Measurements from ENCODE around the gene LRRC43. TPM values are rescaled to one million over a fixed set of nuclear protein-coding genes. Genes with fewer than 3 reads are reported as not detected.

Gene LRRC43
- total RNA-seq (1 to 10 TPM in 3 of 7 donors, under 1 TPM in 4; 0.37 to 5.2 (median 0.95) TPM), polyA plus RNA-seq (under 1 TPM; 0.13 to 0.24 (median 0.20) TPM)
- long read RNA-seq, donor 1: 0 reads
- long read RNA-seq, donor 2: 0 reads

- no peaks in the 10 kb centered on the region for H3K9me3 ChIP-seq
- DNase-seq: peak; percentile 90
- no peaks in the 10 kb centered on the region for H3K36me3 ChIP-seq
- TF ChIP-seq POLR2AphosphoS5 (IDR thresholded peaks at IDR 0.05) (peak in 2 of 3 donors; percentile 39 to 68), CTCF (IDR thresholded peaks at IDR 0.05 in 8 of 11, conservative IDR thresholded peaks at IDR 0.05 in 3 of 11) (no peak)
- 0 to 11% (median 2%) methylated on average over 15 to 63 of the region's 63 CpGs for WGBS, 5 donors
- intact Hi-C loops (cut with DNase I; ENCODE audit: low total_unique reads): no loop called here
- H3K4me1 ChIP-seq: peaks cover 6 to 30% (median 23%) of the 10 kb centered on the region in 6 donors
- peak within 1 kb of the TSS; percentile 42 to 72 (median 50) for H3K4me3 ChIP-seq
- peaks cover 0 to 21% (median 7%) of the 10 kb centered on the region in 7 donors for H3K27me3 ChIP-seq (replicated peaks in 1 of 7)
- peak within 1 kb of the TSS in 4 of 8 donors; percentile 11 to 55 (median 26) for H3K27ac ChIP-seq
Measured at GRCh38 chr12:122182887-122183587, at the start of gene LRRC43. LRRC43 (plus strand) TSS chr12:122183123; CDS start chr12:122183145, 22 bp downstream.

GRCh38 chr12:122133192-122133950 lies 49.6 kb upstream of the LRRC43 start:
- no peak for DNase-seq
- no peaks in the 10 kb centered on the region for H3K4me1 ChIP-seq
- no peaks in the 10 kb centered on the region for H3K27me3 ChIP-seq (replicated peaks in 1 of 7)
- 82 to 86% (median 83%) methylated on average over 28 of the region's 28 CpGs for WGBS, 5 donors
- no peaks in the 10 kb centered on the region for H3K9me3 ChIP-seq
- no peak overlapping the region for H3K27ac ChIP-seq
- intact Hi-C loops (cut with DNase I; ENCODE audit: low total_unique reads): loop anchor here (5.0 kb wide), 1 partner anchor 54 kb away; no protein-coding TSS in a partner anchor
- peak in 1 of 3 donors; percentile 65 for TF ChIP-seq POLR2AphosphoS5 (IDR thresholded peaks at IDR 0.05)
- TF ChIP-seq CTCF (IDR thresholded peaks at IDR 0.05 in 8 of 11, conservative IDR thresholded peaks at IDR 0.05 in 3 of 11): no peak
- no peak overlapping the region for H3K4me3 ChIP-seq
- peaks cover 7 to 100% (median 78%) of the 10 kb centered on the region in 6 donors for H3K36me3 ChIP-seq

GRCh38 chr12:122135437-122136031 lies 47.4 kb upstream of the LRRC43 start:
- 94 to 98% (median 97%) methylated on average over 10 to 18 of the region's 18 CpGs for whole genome bisulfite sequencing, 5 donors
- H3K27ac ChIP-seq: no peak overlapping the region
- H3K9me3 ChIP-seq: no peaks in the 10 kb centered on the region
- H3K4me3 ChIP-seq: no peak overlapping the region
- no peak for DNase-seq
- TF ChIP-seq CTCF (IDR thresholded peaks at IDR 0.05 in 8 of 11, conservative IDR thresholded peaks at IDR 0.05 in 3 of 11) (no peak), POLR2A (IDR thresholded peaks at IDR 0.05) (no peak), POLR2AphosphoS5 (IDR thresholded peaks at IDR 0.05) (peak in 2 of 3 donors; percentile 6 to 72)
- peaks cover 0 to 100% (median 76%) of the 10 kb centered on the region in 6 donors for H3K36me3 ChIP-seq
- intact Hi-C loops (cut with DNase I; ENCODE audit: low total_unique reads): no loop called here
- H3K27me3 ChIP-seq (replicated peaks in 1 of 7): no peaks in the 10 kb centered on the region
- no peaks in the 10 kb centered on the region for H3K4me1 ChIP-seq
